Gastrocnemius medialis (tissue), 4 donors: ENCODE results near the gene MYO1E.

ENCODE experiments used
- CTCF ChIP-seq, 5 experiments: fragments of 450-650 bp in 3 of 5; fragments of 200-600 bp in 2 of 5; sonication (generic) in 2 of 5; IDR thresholded peaks in 4 of 5; conservative IDR thresholded peaks in 1 of 5; 1 replicate in 4 of 5; 2 replicates in 1 of 5; pipeline ENCODE4 v1.5.1; 2016 to 2019; ENCODE audit warnings: antibody characterized with exemption in 5 of 5, mild to moderate bottlenecking in 3 of 5, moderate library complexity in 3 of 5
- POLR2A ChIP-seq, 2 donors: fragments of 450-650 bp; IDR thresholded peaks; one replicate each; pipeline ENCODE4 v1.6.1; 2017; ENCODE audit warnings: antibody characterized with exemption in 2 of 2, mild to moderate bottlenecking in 2 of 2, moderate library complexity in 2 of 2

GRCh38 chr15:59366333-59367021, 6.2 kb downstream of the MYO1E start:
- no peak for TF ChIP-seq CTCF (IDR thresholded peaks at IDR 0.05 in 4 of 5, conservative IDR thresholded peaks at IDR 0.05 in 1 of 5)
- TF ChIP-seq POLR2A (IDR thresholded peaks at IDR 0.05), result no peak
